Ishikawa (cell line): ENCODE data around the gene KBTBD12.

Experiments
- CEBPB ChIP-seq: IDR thresholded peaks from 2 replicates; pipeline ENCODE4 v1.6.1; 2012
- CREB1 ChIP-seq: IDR thresholded peaks from 2 replicates; pipeline ENCODE4 v1.6.1; 2012; ENCODE audit warnings: low read depth
- EGR1 ChIP-seq: IDR thresholded peaks from 2 replicates; pipeline ENCODE4 v1.6.1; 2012
- EP300 ChIP-seq: IDR thresholded peaks from 2 replicates; pipeline ENCODE4 v1.6.1; 2012; ENCODE audit warnings: borderline replicate concordance
- FOXM1 ChIP-seq: IDR thresholded peaks from 2 replicates; pipeline ENCODE4 v1.6.1; 2012; ENCODE audit warnings: low read depth, borderline replicate concordance
- MAX ChIP-seq: IDR thresholded peaks from 2 replicates; pipeline ENCODE4 v1.6.1; 2012
- NFIC ChIP-seq: IDR thresholded peaks from 2 replicates; pipeline ENCODE4 v1.6.1; 2012
- RAD21 ChIP-seq: IDR thresholded peaks from 2 replicates; pipeline ENCODE4 v1.6.1; 2012; ENCODE audit warnings: low read depth
- TAF1 ChIP-seq: IDR thresholded peaks from 2 replicates; pipeline ENCODE4 v1.6.1; 2012; ENCODE audit warnings: low read depth, mild to moderate bottlenecking
- TCF12 ChIP-seq: IDR thresholded peaks from 2 replicates; pipeline ENCODE4 v1.6.1; 2012; ENCODE audit warnings: low read depth
- TEAD4 ChIP-seq: IDR thresholded peaks from 2 replicates; pipeline ENCODE4 v1.6.1; 2012
- USF1 ChIP-seq: IDR thresholded peaks from 2 replicates; pipeline ENCODE4 v1.6.1; 2012
- YY1 ChIP-seq: IDR thresholded peaks from 2 replicates; pipeline ENCODE4 v1.6.1; 2012; ENCODE audit warnings: low read depth
- ZBTB7A ChIP-seq: IDR thresholded peaks from 2 replicates; pipeline ENCODE4 v1.6.1; 2012; ENCODE audit warnings: low read depth
- TF ChIP-seq, protein P1 (sequence below): IDR thresholded peaks from 2 replicates; pipeline ENCODE4 v1.6.1; 2012; ENCODE audit warnings: low read depth, mild to moderate bottlenecking

KBTBD12 gene

DNA sequence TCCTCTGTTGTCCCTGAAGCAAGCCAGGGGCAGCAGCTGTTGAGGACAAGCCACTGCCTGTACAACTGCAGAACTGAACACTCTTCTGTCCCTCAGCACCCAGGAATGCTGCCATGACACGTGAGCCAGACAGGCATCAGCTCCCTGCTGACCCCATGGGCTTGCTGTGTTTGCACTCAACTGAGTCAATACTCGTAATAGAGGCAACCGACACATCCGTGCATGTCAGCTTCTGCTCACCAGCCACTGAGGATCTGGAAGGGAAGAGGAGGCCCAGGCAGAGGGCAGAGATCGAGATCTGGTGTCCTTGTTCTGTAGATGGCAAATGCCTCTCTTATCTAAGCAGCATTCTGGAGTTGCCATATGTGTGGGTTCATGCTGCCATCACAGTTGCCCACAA is 82.9 kb downstream of the KBTBD12 start:
- TF ChIP-seq CREB1: no peak
- TF ChIP-seq FOXM1: no peak
- TF ChIP-seq USF1: no peak
- TF ChIP-seq RAD21: no peak
- TF ChIP-seq CEBPB: no peak
- no peak for TF ChIP-seq TAF1
- TF ChIP-seq NFIC: no peak
- TF ChIP-seq, protein P1, sequence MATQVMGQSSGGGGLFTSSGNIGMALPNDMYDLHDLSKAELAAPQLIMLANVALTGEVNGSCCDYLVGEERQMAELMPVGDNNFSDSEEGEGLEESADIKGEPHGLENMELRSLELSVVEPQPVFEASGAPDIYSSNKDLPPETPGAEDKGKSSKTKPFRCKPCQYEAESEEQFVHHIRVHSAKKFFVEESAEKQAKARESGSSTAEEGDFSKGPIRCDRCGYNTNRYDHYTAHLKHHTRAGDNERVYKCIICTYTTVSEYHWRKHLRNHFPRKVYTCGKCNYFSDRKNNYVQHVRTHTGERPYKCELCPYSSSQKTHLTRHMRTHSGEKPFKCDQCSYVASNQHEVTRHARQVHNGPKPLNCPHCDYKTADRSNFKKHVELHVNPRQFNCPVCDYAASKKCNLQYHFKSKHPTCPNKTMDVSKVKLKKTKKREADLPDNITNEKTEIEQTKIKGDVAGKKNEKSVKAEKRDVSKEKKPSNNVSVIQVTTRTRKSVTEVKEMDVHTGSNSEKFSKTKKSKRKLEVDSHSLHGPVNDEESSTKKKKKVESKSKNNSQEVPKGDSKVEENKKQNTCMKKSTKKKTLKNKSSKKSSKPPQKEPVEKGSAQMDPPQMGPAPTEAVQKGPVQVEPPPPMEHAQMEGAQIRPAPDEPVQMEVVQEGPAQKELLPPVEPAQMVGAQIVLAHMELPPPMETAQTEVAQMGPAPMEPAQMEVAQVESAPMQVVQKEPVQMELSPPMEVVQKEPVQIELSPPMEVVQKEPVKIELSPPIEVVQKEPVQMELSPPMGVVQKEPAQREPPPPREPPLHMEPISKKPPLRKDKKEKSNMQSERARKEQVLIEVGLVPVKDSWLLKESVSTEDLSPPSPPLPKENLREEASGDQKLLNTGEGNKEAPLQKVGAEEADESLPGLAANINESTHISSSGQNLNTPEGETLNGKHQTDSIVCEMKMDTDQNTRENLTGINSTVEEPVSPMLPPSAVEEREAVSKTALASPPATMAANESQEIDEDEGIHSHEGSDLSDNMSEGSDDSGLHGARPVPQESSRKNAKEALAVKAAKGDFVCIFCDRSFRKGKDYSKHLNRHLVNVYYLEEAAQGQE: no peak
- TF ChIP-seq TEAD4: no peak
- no peak for TF ChIP-seq MAX

DNA sequence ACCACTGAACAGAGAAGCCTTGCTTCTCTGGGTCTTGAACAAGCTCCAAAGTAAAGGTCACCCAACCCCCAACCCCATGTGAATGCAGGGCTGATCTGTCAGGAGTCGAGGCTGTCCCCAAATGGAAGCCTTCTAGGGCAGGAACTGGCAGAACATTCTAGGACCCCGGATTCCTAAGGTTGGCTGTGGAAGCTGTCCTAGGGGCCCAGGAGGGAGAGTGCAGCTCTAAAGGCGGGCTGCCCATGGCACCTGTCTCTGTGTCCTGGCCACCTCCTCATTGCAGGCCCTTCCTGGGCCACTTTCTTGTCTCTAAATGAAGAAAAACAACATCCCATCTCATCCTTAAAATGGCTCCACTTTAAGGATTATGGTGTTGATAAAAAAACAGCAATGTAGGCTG is 83.6 kb downstream of the KBTBD12 start:
- TF ChIP-seq TAF1: no peak
- TF ChIP-seq RAD21: no peak
- TF ChIP-seq, protein P1: no peak
- no peak for TF ChIP-seq EP300
- TF ChIP-seq FOXM1: no peak
- no peak for TF ChIP-seq MAX
- TF ChIP-seq ZBTB7A: no peak
- no peak for TF ChIP-seq NFIC
- TF ChIP-seq CREB1: no peak
- TF ChIP-seq USF1: no peak

DNA sequence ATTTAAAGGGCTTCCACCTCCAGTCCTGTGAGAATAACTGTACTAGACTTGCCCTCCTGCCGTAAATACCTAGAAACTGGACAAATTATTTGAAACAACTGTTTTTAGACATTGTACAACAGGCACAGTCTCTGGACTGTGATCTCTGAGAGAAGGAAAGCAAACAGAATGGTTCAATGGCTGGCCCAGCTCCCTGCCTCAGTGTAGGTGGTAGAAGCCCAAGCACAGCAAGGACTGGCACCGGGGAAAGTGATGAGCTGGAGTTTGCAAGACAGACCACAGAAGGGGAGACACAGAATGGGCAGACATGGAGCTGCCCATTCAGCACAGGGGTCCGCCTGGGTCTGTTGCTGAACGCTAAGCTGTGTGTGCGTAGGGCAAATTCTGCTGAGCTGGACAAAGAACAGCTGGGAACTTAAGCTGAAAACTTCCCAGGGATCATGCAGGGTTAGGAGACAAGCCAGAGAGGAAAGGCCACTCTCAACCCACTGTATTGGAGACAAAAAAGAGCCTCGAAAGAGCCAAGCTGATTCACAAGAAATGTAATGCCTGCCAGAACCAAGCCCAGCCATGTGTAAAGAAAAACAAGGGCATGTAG is 84.6 kb downstream of the KBTBD12 start:
- TF ChIP-seq, protein P1: no peak
- TF ChIP-seq ZBTB7A (no peak), FOXM1 (no peak)

DNA sequence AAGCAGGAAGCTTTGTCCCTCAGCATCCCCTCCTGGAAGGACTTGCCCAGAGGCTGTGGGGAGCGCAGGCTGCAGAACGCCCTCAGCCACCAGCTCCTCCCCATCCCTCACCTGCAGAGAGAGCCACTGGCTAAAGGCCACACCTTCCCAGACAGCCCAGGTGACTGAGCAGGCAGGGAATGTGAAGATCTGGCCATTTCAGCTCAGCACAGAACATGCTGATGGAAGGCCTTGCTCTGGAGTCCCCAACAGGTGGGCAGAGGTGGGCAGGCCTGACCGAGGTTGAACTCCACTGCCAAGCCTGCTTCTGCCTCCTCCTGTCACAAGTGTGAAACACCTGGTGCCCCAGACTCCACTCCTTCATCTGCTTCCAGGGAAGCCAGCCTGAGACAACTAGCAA is 86.5 kb downstream of the KBTBD12 start:
- TF ChIP-seq CREB1: no peak
- TF ChIP-seq TEAD4: no peak
- no peak for TF ChIP-seq NFIC
- TF ChIP-seq ZBTB7A: no peak
- TF ChIP-seq RAD21: no peak
- no peak for TF ChIP-seq EGR1
- TF ChIP-seq YY1: no peak
- TF ChIP-seq EP300: no peak
- TF ChIP-seq TAF1: no peak

GRCh38 chr3:128004661-128005060 is 89.6 kb downstream of the KBTBD12 start:
- TF ChIP-seq FOXM1: no peak
- TF ChIP-seq RAD21: no peak
- no peak for TF ChIP-seq MAX
- TF ChIP-seq NFIC: no peak
- TF ChIP-seq, protein P1: no peak
- no peak for TF ChIP-seq CEBPB
- no peak for TF ChIP-seq TEAD4
- no peak for TF ChIP-seq TCF12
- no peak for TF ChIP-seq ZBTB7A
- TF ChIP-seq EGR1: no peak
- TF ChIP-seq TAF1: no peak
- no peak for TF ChIP-seq EP300
